Caco-2 (cell line): ENCODE data around the gene MFSD6. TPM values are rescaled to one million over a fixed set of nuclear protein-coding genes. Genes with fewer than 3 reads are reported as not detected.

ENCODE experiments used
- BruUV-seq: library from RNA; stranded (reverse); fragments of 400-500 nt; replicated peaks from 2 replicates; lab custom pipeline; 2021; lab: Mats Ljungman, UMichigan
- CTCF ChIA-PET: fragments of 300-600 bp; sonication (Branson Sonifier 250); formaldehyde crosslinking; loops from one replicate; lab custom pipeline; 2022; ENCODE audit warnings: antibody characterized with exemption; lab: Charles Lee
- POLR2A ChIA-PET: fragments of 300-600 bp; sonication (Branson Sonifier 250); formaldehyde crosslinking; loops from one replicate; lab custom pipeline; 2022; ENCODE audit warnings: antibody characterized with exemption; lab: Charles Lee
- DNase-seq, 2 experiments: peaks; one replicate each; pipeline versions ENCODE4 v3.0.0 to v3.0.0-alpha.2; 2020 to 2022
- H3K27me3 ChIP-seq: replicated peaks from 2 replicates; pipeline ENCODE4 v1.6.0; 2011; ENCODE audit warnings: low read length; ENCODE audit not compliant: control insufficient read depth, insufficient read depth
- H3K36me3 ChIP-seq: 2 replicates; pipeline ENCODE4 v1.5.1; 2011; ENCODE audit warnings: low read length; ENCODE audit not compliant: control insufficient read depth, insufficient read depth
- H3K4me1 ChIP-seq: fragments of 250-450 bp; sonication (Bioruptor Pico); 2 replicates; pipeline ENCODE4 v1.5.1; 2020; ENCODE audit warnings: mild to moderate bottlenecking
- H3K4me3 ChIP-seq: 2 replicates; pipeline ENCODE4 v1.5.1; 2011; ENCODE audit warnings: low read depth, mild to moderate bottlenecking, control low read depth, low read length
- H3K9me3 ChIP-seq: fragments of 250-450 bp; sonication (Bioruptor Pico); 2 replicates; pipeline ENCODE4 v1.5.1; 2020; ENCODE audit warnings: mild to moderate bottlenecking, moderate library complexity
- H3K27ac Mint-ChIP-seq: one replicate; pipeline ENCODE4 v1.8.0; 2022; ENCODE audit warnings: mixed read lengths; ENCODE audit not compliant: unreplicated experiment
- H3K27me3 Mint-ChIP-seq: one replicate; pipeline ENCODE4 v1.8.0; 2022; ENCODE audit warnings: mixed read lengths; ENCODE audit not compliant: insufficient read depth, unreplicated experiment
- H3K36me3 Mint-ChIP-seq: one replicate; pipeline ENCODE4 v1.8.0; 2022; ENCODE audit warnings: mild to moderate bottlenecking, mixed read lengths; ENCODE audit not compliant: insufficient read depth, unreplicated experiment
- H3K4me1 Mint-ChIP-seq: one replicate; pipeline ENCODE4 v1.8.0; 2022; ENCODE audit warnings: low read depth, mixed read lengths; ENCODE audit not compliant: unreplicated experiment
- H3K4me3 Mint-ChIP-seq: one replicate; pipeline ENCODE4 v1.8.0; 2022; ENCODE audit warnings: mild to moderate bottlenecking, moderate library complexity, mixed read lengths; ENCODE audit not compliant: unreplicated experiment
- H3K9me3 Mint-ChIP-seq: one replicate; pipeline ENCODE4 v1.8.0; 2022; ENCODE audit warnings: mixed read lengths; ENCODE audit not compliant: unreplicated experiment
- intact Hi-C: fragments of 100-400 bp; cut with micrococcal nuclease; formaldehyde crosslinking; loops from one replicate; pipeline ENCODE4 v1.10.0; 2022; ENCODE audit not compliant: unreplicated experiment
- total RNA-seq: library from RNA; stranded (reverse); gene quantifications from 2 replicates; pipeline ENCODE4 v1.2.3, GENCODE V29; 2022
- TF ChIP-seq, protein P1 (sequence below), 2 experiments: fragments of 200-600 bp in 1 of 2; IDR thresholded peaks; 1 replicate in 1 of 2; 2 replicates in 1 of 2; pipeline versions ENCODE4 v1.5.1 to v1.8.0; 2011 to 2022; ENCODE audit warnings: antibody characterized with exemption in 1 of 2, control low read depth in 1 of 2, inconsistent platforms in 1 of 2, low read depth in 1 of 2, low read length in 1 of 2, mild to moderate bottlenecking in 1 of 2, moderate library complexity in 1 of 2; ENCODE audit not compliant: insufficient read depth in 1 of 2, severe bottlenecking in 1 of 2, unreplicated experiment in 1 of 2

The MFSD6 gene
- total RNA-seq, 1 experiment from 2014 or later: 11.1 TPM

DNA sequence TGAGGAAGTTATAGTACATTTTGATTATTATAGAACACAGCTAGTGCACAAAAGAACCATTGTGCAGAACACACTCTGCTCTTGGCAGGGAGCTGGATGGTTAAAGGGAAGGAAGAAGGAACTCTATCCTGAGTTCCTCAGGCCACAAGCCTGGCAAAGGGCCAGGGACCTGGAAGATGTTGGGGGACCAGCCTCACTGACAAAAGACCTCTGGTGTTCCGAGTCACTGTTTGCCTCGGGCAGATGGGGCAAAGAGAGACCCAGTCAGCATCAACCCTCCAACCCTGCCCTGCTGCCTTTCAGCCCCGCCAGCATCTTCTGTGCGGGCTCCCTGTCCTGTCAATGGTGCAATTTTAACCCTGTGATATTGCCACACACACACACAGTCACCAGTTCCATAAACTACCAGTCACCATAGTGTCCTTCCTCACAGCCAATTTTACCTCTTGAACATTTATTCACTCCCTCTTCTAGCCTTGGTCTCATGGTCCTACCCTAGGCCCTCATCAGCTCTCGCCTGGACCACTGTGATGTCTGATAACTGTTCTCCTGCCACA, 104.5 kb downstream of the MFSD6 start:
- no peaks in the 10 kb centered on the region for H3K9me3 Mint-ChIP-seq
- H3K4me1 Mint-ChIP-seq: no peaks in the 10 kb centered on the region
- ChIA-PET CTCF (no interaction called here), POLR2A (no interaction called here)
- BruUV-seq: no TSS peak
- TF ChIP-seq, protein P1, sequence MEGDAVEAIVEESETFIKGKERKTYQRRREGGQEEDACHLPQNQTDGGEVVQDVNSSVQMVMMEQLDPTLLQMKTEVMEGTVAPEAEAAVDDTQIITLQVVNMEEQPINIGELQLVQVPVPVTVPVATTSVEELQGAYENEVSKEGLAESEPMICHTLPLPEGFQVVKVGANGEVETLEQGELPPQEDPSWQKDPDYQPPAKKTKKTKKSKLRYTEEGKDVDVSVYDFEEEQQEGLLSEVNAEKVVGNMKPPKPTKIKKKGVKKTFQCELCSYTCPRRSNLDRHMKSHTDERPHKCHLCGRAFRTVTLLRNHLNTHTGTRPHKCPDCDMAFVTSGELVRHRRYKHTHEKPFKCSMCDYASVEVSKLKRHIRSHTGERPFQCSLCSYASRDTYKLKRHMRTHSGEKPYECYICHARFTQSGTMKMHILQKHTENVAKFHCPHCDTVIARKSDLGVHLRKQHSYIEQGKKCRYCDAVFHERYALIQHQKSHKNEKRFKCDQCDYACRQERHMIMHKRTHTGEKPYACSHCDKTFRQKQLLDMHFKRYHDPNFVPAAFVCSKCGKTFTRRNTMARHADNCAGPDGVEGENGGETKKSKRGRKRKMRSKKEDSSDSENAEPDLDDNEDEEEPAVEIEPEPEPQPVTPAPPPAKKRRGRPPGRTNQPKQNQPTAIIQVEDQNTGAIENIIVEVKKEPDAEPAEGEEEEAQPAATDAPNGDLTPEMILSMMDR (IDR thresholded peaks at IDR 0.05; ENCODE audit: insufficient read depth in 1 of 2, low read depth in 1 of 2, low read length in 1 of 2, severe bottlenecking in 1 of 2, unreplicated experiment in 1 of 2): no peak
- H3K36me3 Mint-ChIP-seq: peaks cover 17% of the 10 kb centered on the region
- H3K27ac Mint-ChIP-seq: no peak overlapping the region
- no peaks in the 10 kb centered on the region for H3K27me3 Mint-ChIP-seq
- Histone ChIP-seq H3K4me1 (no peaks in the 10 kb centered on the region), H3K4me3 (no peak overlapping the region), H3K27me3 (no peaks in the 10 kb centered on the region), H3K9me3 (no peaks in the 10 kb centered on the region), H3K36me3 (no peaks in the 10 kb centered on the region; the same call in 1 of the 2 replicates)
- intact Hi-C loops: no loop called here
- H3K4me3 Mint-ChIP-seq: no peak overlapping the region
- DNase-seq: no peak

DNA sequence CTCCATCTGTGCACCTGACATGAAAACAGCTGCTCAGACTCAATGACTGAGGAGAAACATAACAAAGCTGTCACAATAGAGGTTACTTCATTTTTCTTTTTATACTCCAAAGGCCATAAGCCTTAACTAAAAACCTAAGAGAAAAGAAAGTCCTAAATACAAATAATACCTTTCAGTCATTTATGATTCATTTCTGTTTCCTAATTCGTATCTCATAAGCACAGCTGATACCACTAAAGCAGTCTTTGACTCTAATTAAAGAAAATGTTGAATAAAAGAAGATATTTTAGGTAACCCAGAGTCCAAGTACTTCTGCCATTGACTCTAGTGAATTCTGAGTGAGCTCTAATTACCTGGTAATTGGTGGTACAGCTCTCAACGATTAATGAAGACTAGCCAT, 105.7 kb downstream of the MFSD6 start:
- Mint-ChIP-seq H3K4me3 (no peak overlapping the region), H3K4me1 (no peaks in the 10 kb centered on the region), H3K27me3 (no peaks in the 10 kb centered on the region), H3K36me3 (peaks cover 17% of the 10 kb centered on the region), H3K27ac (no peak overlapping the region), H3K9me3 (no peaks in the 10 kb centered on the region)
- ChIA-PET CTCF (no interaction called here), POLR2A (no interaction called here)
- no peaks in the 10 kb centered on the region for H3K4me1 ChIP-seq
- no peak overlapping the region for H3K4me3 ChIP-seq
- intact Hi-C loops: no loop called here
- TF ChIP-seq, protein P1 (IDR thresholded peaks at IDR 0.05; ENCODE audit: insufficient read depth in 1 of 2, low read depth in 1 of 2, low read length in 1 of 2, severe bottlenecking in 1 of 2, unreplicated experiment in 1 of 2): no peak
- BruUV-seq: no TSS peak
- H3K9me3 ChIP-seq: no peaks in the 10 kb centered on the region
- DNase-seq: no peak
- H3K36me3 ChIP-seq: no peaks in the 10 kb centered on the region
- no peaks in the 10 kb centered on the region for H3K27me3 ChIP-seq

DNA sequence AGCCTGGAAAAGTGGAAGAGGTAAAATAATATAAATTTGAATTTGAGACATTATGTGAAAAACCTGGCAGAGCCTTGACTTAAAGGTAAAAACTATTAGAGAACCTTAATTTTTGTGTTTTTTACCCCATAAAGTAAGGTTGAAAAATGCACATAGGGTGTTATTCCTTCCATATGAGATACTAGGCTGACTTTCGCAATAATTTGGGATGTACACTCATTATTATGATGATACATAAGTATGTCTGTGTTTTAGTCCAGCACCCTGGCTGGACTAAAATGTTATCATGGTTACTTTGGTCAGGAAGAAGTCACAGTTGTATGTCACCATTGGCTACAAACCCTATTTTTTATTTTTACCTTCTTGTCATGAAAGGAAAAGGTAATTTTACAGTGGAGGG, 106.5 kb downstream of the MFSD6 start:
- ChIA-PET CTCF (no interaction called here), POLR2A (no interaction called here)
- TF ChIP-seq, protein P1 (IDR thresholded peaks at IDR 0.05; ENCODE audit: insufficient read depth in 1 of 2, low read depth in 1 of 2, low read length in 1 of 2, severe bottlenecking in 1 of 2, unreplicated experiment in 1 of 2): no peak
- BruUV-seq: no TSS peak
- no peaks in the 10 kb centered on the region for H3K4me1 ChIP-seq
- H3K9me3 ChIP-seq: no peaks in the 10 kb centered on the region
- no peaks in the 10 kb centered on the region for H3K9me3 Mint-ChIP-seq
- no peaks in the 10 kb centered on the region for H3K27me3 ChIP-seq
- H3K4me1 Mint-ChIP-seq: no peaks in the 10 kb centered on the region
- no peak overlapping the region for H3K4me3 ChIP-seq
- H3K36me3 ChIP-seq: no peaks in the 10 kb centered on the region
- no peaks in the 10 kb centered on the region for H3K27me3 Mint-ChIP-seq
- no peak overlapping the region for H3K27ac Mint-ChIP-seq
- peaks cover 17% of the 10 kb centered on the region for H3K36me3 Mint-ChIP-seq
- H3K4me3 Mint-ChIP-seq: no peak overlapping the region
- intact Hi-C loops: no loop called here
- DNase-seq: no peak
